Measurements from ENCODE around the gene NECTIN3. TPM values are rescaled to one million over a fixed set of nuclear protein-coding genes. Genes with fewer than 3 reads are reported as not detected.

Gene NECTIN3
- total and polyA plus RNA-seq, 10 of the 15 experiments (the other 5 are each of a cell fraction or from before 2014, with no cell fraction given): 0.21 TPM; not detected in 9

GRCh38 chr3:111035316-111035715, 36.3 kb upstream of the NECTIN3 start:
- H3K4me2 ChIP-seq (ENCODE audit: control insufficient read depth, insufficient read depth): no peak overlapping the region
- 0% methylated on average over 2 of the region's 2 CpGs for WGBS (ENCODE audit: insufficient coverage, insufficient replicate concordance, low lambda C conversion rate, missing lambda C conversion rate)
- H3K27me3 ChIP-seq (replicated peaks in 1 of 2; ENCODE audit: control insufficient read depth in 2 of 2, insufficient read depth in 2 of 2, low read length in 1 of 2): no peaks in the 10 kb centered on the region
- no peak overlapping the region for H3K27ac ChIP-seq (ENCODE audit: control insufficient read depth, insufficient read depth)
- H3K4me3 ChIP-seq: no peak overlapping the region
- no peaks in the 10 kb centered on the region for H3K36me3 ChIP-seq (ENCODE audit: control insufficient read depth in 2 of 2, insufficient read depth in 2 of 2, low read length in 1 of 2)
- no TSS peak for BruUV-seq (replicated peaks)
- intact Hi-C loops (cut with micrococcal nuclease; ENCODE audit: unreplicated experiment): no loop called here
- ATAC-seq: no peak
- no peak for DNase-seq (ENCODE audit: low read depth, low spot score)
- H3K9ac ChIP-seq (ENCODE audit: control insufficient read depth, insufficient read depth, low read length): no peak overlapping the region
- H3K4me1 ChIP-seq (ENCODE audit: control insufficient read depth, insufficient read depth, low read length): no peaks in the 10 kb centered on the region
- no peaks in the 10 kb centered on the region for H3K9me3 ChIP-seq (replicated peaks; ENCODE audit: control insufficient read depth, insufficient read depth, low read length)
- H2AFZ ChIP-seq (ENCODE audit: control insufficient read depth, low read depth, low read length): no peak overlapping the region
- RAD21 ChIA-PET (ENCODE audit: unreplicated experiment): no interaction called here
- CTCF ChIA-PET: interaction anchor here (1.5 kb wide), 1 partner anchor 8 kb away, joined by 4 read pairs; no protein-coding TSS in a partner anchor
- POLR2A ChIA-PET: no interaction called here
- FAIRE-seq: no peak
- no peaks in the 10 kb centered on the region for H4K20me1 ChIP-seq (ENCODE audit: control insufficient read depth, insufficient read depth)
- H3K79me2 ChIP-seq (ENCODE audit: control insufficient read depth, insufficient read depth, low read length): no peaks in the 10 kb centered on the region
- TF ChIP-seq SMARCA5 (IDR thresholded peaks at IDR 0.05): no peak
- TF ChIP-seq CUX1 (IDR thresholded peaks at IDR 0.05; ENCODE audit: insufficient replicate concordance, low read depth, low read length): no peak
- no peak for TF ChIP-seq RFX5 (IDR thresholded peaks at IDR 0.05; ENCODE audit: low read depth, low read length)
- TF ChIP-seq NRF1 (conservative IDR thresholded peaks at IDR 0.05; ENCODE audit: low read depth, low read length): no peak
- no peak for TF ChIP-seq EGR1 (IDR thresholded peaks at IDR 0.05; ENCODE audit: borderline replicate concordance in 1 of 2, low read depth in 2 of 2, low read length in 2 of 2)
- TF ChIP-seq MYC (IDR thresholded peaks at IDR 0.05; ENCODE audit: insufficient read depth, insufficient read length, insufficient replicate concordance, low read length, severe bottlenecking): no peak
- no peak for TF ChIP-seq SIN3A (IDR thresholded peaks at IDR 0.05; ENCODE audit: low read depth, low read length)
- TF ChIP-seq SREBF2 (IDR thresholded peaks at IDR 0.05; ENCODE audit: low read length): no peak
- no peak for TF ChIP-seq ZZZ3 (IDR thresholded peaks at IDR 0.05; ENCODE audit: control insufficient read depth, insufficient read length, low read depth)
- no peak for TF ChIP-seq SREBF1 (IDR thresholded peaks at IDR 0.05; ENCODE audit: low read length)
- TF ChIP-seq CEBPB (IDR thresholded peaks at IDR 0.05; ENCODE audit: borderline replicate concordance in 1 of 2, low read depth in 2 of 2, low read length in 2 of 2): no peak
- TF ChIP-seq CBX3 (IDR thresholded peaks at IDR 0.05; ENCODE audit: borderline replicate concordance, low read depth): no peak
- TF ChIP-seq ESRRA (IDR thresholded peaks at IDR 0.05; ENCODE audit: low read length): no peak
- no peak for TF ChIP-seq POLR2AphosphoS5 (IDR thresholded peaks at IDR 0.05; ENCODE audit: low read length)
- TF ChIP-seq BHLHE40 (IDR thresholded peaks at IDR 0.05; ENCODE audit: borderline replicate concordance in 1 of 2, low read depth in 2 of 2, low read length in 1 of 2): no peak
- no peak for TF ChIP-seq HSF1 (IDR thresholded peaks at IDR 0.05; ENCODE audit: low read depth, low read length)
- no peak for TF ChIP-seq RBBP5 (conservative IDR thresholded peaks at IDR 0.05)
- TF ChIP-seq RAD51 (IDR thresholded peaks at IDR 0.05): no peak
- TF ChIP-seq JUND (IDR thresholded peaks at IDR 0.05; ENCODE audit: low read depth, low read length): no peak
- no peak for TF ChIP-seq RUNX3 (IDR thresholded peaks at IDR 0.05; ENCODE audit: low read length)
- SMC1A ChIA-PET (ENCODE audit: uncharacterized antibody, unreplicated experiment): no interaction called here
- in situ Hi-C loops (cut with MboI): no loop called here

All from GM12878 (cell line).